Endodermal cell (in vitro differentiated cells): ENCODE measurements around the gene ACD. TPM values are rescaled to one million over a fixed set of nuclear protein-coding genes. Genes with fewer than 3 reads are reported as not detected.

Source experiments
- DNase-seq: peaks from one replicate; pipeline ENCODE4 v3.0.0-alpha.2; 2017
- H3K27ac ChIP-seq: 2 replicates; pipeline ENCODE4 v1.5.1; 2013; ENCODE audit warnings: mild to moderate bottlenecking, low read depth, low read length, moderate library complexity
- H3K27me3 ChIP-seq: 2 replicates; pipeline ENCODE4 v1.6.1; 2013; ENCODE audit warnings: mild to moderate bottlenecking, low read length, moderate library complexity; ENCODE audit not compliant: insufficient read depth, control insufficient read depth, poor library complexity, severe bottlenecking
- H3K36me3 ChIP-seq: 2 replicates; pipeline ENCODE4 v1.7.0; 2013; ENCODE audit warnings: mild to moderate bottlenecking, low read length, moderate library complexity; ENCODE audit not compliant: control insufficient read depth, insufficient read depth
- H3K4me1 ChIP-seq: one replicate; pipeline ENCODE4 v1.7.0; 2013; ENCODE audit warnings: low read length; ENCODE audit not compliant: control insufficient read depth, insufficient read depth
- H3K4me3 ChIP-seq: 2 replicates; pipeline ENCODE4 v1.5.1; 2013; ENCODE audit warnings: mild to moderate bottlenecking, low read length, moderate library complexity
- H3K9ac ChIP-seq: 2 replicates; pipeline ENCODE4 v1.6.1; 2013; ENCODE audit warnings: mild to moderate bottlenecking, low read length, moderate library complexity; ENCODE audit not compliant: poor library complexity, severe bottlenecking; ENCODE audit errors: extremely low read depth
- H3K9me3 ChIP-seq: 2 replicates; pipeline ENCODE4 v1.6.1; 2013; ENCODE audit warnings: mild to moderate bottlenecking, low read length, moderate library complexity; ENCODE audit not compliant: control insufficient read depth
- H3K27ac Mint-ChIP-seq: 2 replicates; pipeline ENCODE4 v1.8.0; 2020; ENCODE audit warnings: mixed read lengths
- H3K27me3 Mint-ChIP-seq: 2 replicates; pipeline ENCODE4 v1.8.0; 2021; ENCODE audit warnings: mild to moderate bottlenecking, mixed read lengths; ENCODE audit not compliant: insufficient read depth
- H3K36me3 Mint-ChIP-seq: 2 replicates; pipeline ENCODE4 v1.8.0; 2020; ENCODE audit warnings: low read depth, mixed read lengths
- H3K4me1 Mint-ChIP-seq: 2 replicates; pipeline ENCODE4 v1.8.0; 2020; ENCODE audit warnings: mixed read lengths
- H3K4me3 Mint-ChIP-seq: 2 replicates; pipeline ENCODE4 v1.8.0; 2020; ENCODE audit warnings: mild to moderate bottlenecking, moderate library complexity, mixed read lengths
- H3K9me3 Mint-ChIP-seq: 2 replicates; pipeline ENCODE4 v1.8.0; 2020; ENCODE audit warnings: mild to moderate bottlenecking, mixed read lengths
- CTCF ChIP-seq: fragments of 200-600 bp; sonication (generic); conservative IDR thresholded peaks from 2 replicates; pipeline ENCODE4 v1.5.0; 2021; ENCODE audit warnings: antibody characterized with exemption, mild to moderate bottlenecking
- WGBS, 2 experiments: methylation state at CpG; one replicate each; pipeline versions ENCODE4 v1.1.5 to v1.1.7; 2013; ENCODE audit warnings: missing lambda C conversion rate in 2 of 2, mixed read lengths in 1 of 2; ENCODE audit not compliant: insufficient coverage in 1 of 2, insufficient read length in 1 of 2; 5-methylcytosine and 5-hydroxymethylcytosine counted together
- total RNA-seq, 2 donors: library from RNA; stranded (reverse); fragmentation: NEBNext Ultra II Directional in 1 of 2; extraction: Animal tissue kit (Norgen Biotek cat#: 25700) in 1 of 2; gene quantifications; 2 replicates in 1 of 2; 3 replicates in 1 of 2; pipeline ENCODE4 v1.2.1, GENCODE V29; 2021

ACD gene
- total RNA-seq, 2 donors from 2014 or later = 39.3 to 41.5 TPM

- no peak overlapping the region for H3K4me3 ChIP-seq
- whole genome bisulfite sequencing, 2 experiments = 90 to 97% methylated on average over 6 to 7 of the region's 7 CpGs
- no peak for TF ChIP-seq CTCF
- peaks cover 7% of the 10 kb centered on the region for H3K27me3 ChIP-seq
- H3K36me3 ChIP-seq = no peaks in the 10 kb centered on the region
- no peaks in the 10 kb centered on the region for H3K4me1 ChIP-seq
- H3K9me3 ChIP-seq = no peaks in the 10 kb centered on the region
- H3K27ac ChIP-seq = no peak overlapping the region
- Mint-ChIP-seq H3K9me3 (no peaks in the 10 kb centered on the region), H3K27ac (no peak overlapping the region), H3K4me3 (no peak overlapping the region), H3K27me3 (peaks cover 78% of the 10 kb centered on the region), H3K36me3 (peaks cover 4% of the 10 kb centered on the region), H3K4me1 (peaks cover 2% of the 10 kb centered on the region)
- H3K9ac ChIP-seq = no peak overlapping the region
- DNase-seq = no peak
These were observed 9.0 kb downstream of the ACD start for GRCh38 chr16:67651039-67651438.

GRCh38 chr16:67650023-67650422 is 10.0 kb downstream of the ACD start:
- no peak for TF ChIP-seq CTCF
- Mint-ChIP-seq H3K36me3 (no peaks in the 10 kb centered on the region), H3K27me3 (peaks cover 81% of the 10 kb centered on the region), H3K27ac (no peak overlapping the region), H3K9me3 (no peaks in the 10 kb centered on the region), H3K4me1 (peaks cover 2% of the 10 kb centered on the region), H3K4me3 (no peak overlapping the region)
- Histone ChIP-seq H3K9me3 (no peaks in the 10 kb centered on the region), H3K4me3 (no peak overlapping the region), H3K4me1 (no peaks in the 10 kb centered on the region), H3K27ac (no peak overlapping the region), H3K9ac (no peak overlapping the region), H3K36me3 (no peaks in the 10 kb centered on the region), H3K27me3 (peaks cover 7% of the 10 kb centered on the region)
- 88 to 91% methylated on average over 6 to 8 of the region's 8 CpGs for WGBS, 2 experiments
- no peak for DNase-seq

GRCh38 chr16:67649494-67649931 is 10.5 kb downstream of the ACD start:
- Mint-ChIP-seq H3K4me1 (peaks cover 2% of the 10 kb centered on the region), H3K27me3 (peaks cover 79% of the 10 kb centered on the region), H3K4me3 (no peak overlapping the region), H3K9me3 (no peaks in the 10 kb centered on the region), H3K36me3 (no peaks in the 10 kb centered on the region), H3K27ac (no peak overlapping the region)
- no peaks in the 10 kb centered on the region for H3K9me3 ChIP-seq
- H3K27ac ChIP-seq = no peak overlapping the region
- H3K27me3 ChIP-seq = peaks cover 7% of the 10 kb centered on the region
- no peak overlapping the region for H3K4me3 ChIP-seq
- no peaks in the 10 kb centered on the region for H3K4me1 ChIP-seq
- peak; percentile 97 for DNase-seq
- WGBS, 2 experiments = 80 to 93% methylated on average over 10 to 34 of the region's 34 CpGs
- TF ChIP-seq CTCF = no peak
- no peak overlapping the region for H3K9ac ChIP-seq
- no peaks in the 10 kb centered on the region for H3K36me3 ChIP-seq
